ENCODE results near the gene TEX22.

GRCh38 chr14:105455086-105455640 is 56.8 kb downstream of the TEX22 start:
- TF ChIP-seq CTCF (IDR thresholded peaks at IDR 0.05) (no peak), POLR2A (IDR thresholded peaks at IDR 0.05) (no peak)
